ENCODE results near the gene FHAD1.

Gene FHAD1

GRCh38 chr1:15212216-15212953 is 34.6 kb upstream of the FHAD1 start:
- DNase-seq (ENCODE audit: low read depth) = no peak
- no peak overlapping the region for H3K4me3 ChIP-seq (ENCODE audit: low read depth, low read length)
- no peak for TF ChIP-seq CTCF (IDR thresholded peaks at IDR 0.05; ENCODE audit: low read depth, low read length, missing control alignments)

- no peak for DNase-seq (ENCODE audit: low read depth)
- TF ChIP-seq CTCF (IDR thresholded peaks at IDR 0.05; ENCODE audit: low read depth, low read length, missing control alignments) = no peak
- no peak overlapping the region for H3K4me3 ChIP-seq (ENCODE audit: low read depth, low read length)
Observed at GRCh38 chr1:15212954-15213291, 34.1 kb upstream of the FHAD1 start.

GRCh38 chr1:15213341-15213821 is 33.6 kb upstream of the FHAD1 start:
- no peak for TF ChIP-seq CTCF (IDR thresholded peaks at IDR 0.05; ENCODE audit: low read depth, low read length, missing control alignments)
- no peak overlapping the region for H3K4me3 ChIP-seq (ENCODE audit: low read depth, low read length)
- no peak for DNase-seq (ENCODE audit: low read depth)

- DNase-seq (ENCODE audit: low read depth) = no peak
- TF ChIP-seq CTCF (IDR thresholded peaks at IDR 0.05; ENCODE audit: low read depth, low read length, missing control alignments) = no peak
- no peak overlapping the region for H3K4me3 ChIP-seq (ENCODE audit: low read depth, low read length)
Observed at GRCh38 chr1:15214527-15214926, 32.5 kb upstream of the FHAD1 start.

GRCh38 chr1:15215116-15215515 is 31.9 kb upstream of the FHAD1 start:
- no peak overlapping the region for H3K4me3 ChIP-seq (ENCODE audit: low read depth, low read length)
- DNase-seq (ENCODE audit: low read depth) = no peak
- no peak for TF ChIP-seq CTCF (IDR thresholded peaks at IDR 0.05; ENCODE audit: low read depth, low read length, missing control alignments)

- TF ChIP-seq CTCF (IDR thresholded peaks at IDR 0.05; ENCODE audit: low read depth, low read length, missing control alignments) = no peak
- no peak for DNase-seq (ENCODE audit: low read depth)
- no peak overlapping the region for H3K4me3 ChIP-seq (ENCODE audit: low read depth, low read length)
Observed at GRCh38 chr1:15217654-15218053, 29.4 kb upstream of the FHAD1 start.

Data from GM12864 (cell line).